Muscle layer of colon (tissue), 2 donors: Measurements from ENCODE around the gene KIF14.

ENCODE experiments used
- H3K27ac ChIP-seq: one replicate; pipeline ENCODE4 v1.7.0; 2013; ENCODE audit warnings: low read depth, mild to moderate bottlenecking, low read length, moderate library complexity
- H3K27me3 ChIP-seq, 2 donors: one replicate each; pipeline ENCODE4 v1.7.0; 2013; ENCODE audit warnings: low read length in 2 of 2, mild to moderate bottlenecking in 2 of 2; ENCODE audit not compliant: insufficient read depth in 2 of 2, control insufficient read depth in 1 of 2
- H3K36me3 ChIP-seq: one replicate; pipeline ENCODE4 v1.7.0; 2013; ENCODE audit warnings: mild to moderate bottlenecking, low read length; ENCODE audit not compliant: insufficient read depth
- H3K4me1 ChIP-seq: one replicate; pipeline ENCODE4 v1.7.0; 2013; ENCODE audit warnings: mild to moderate bottlenecking, low read length; ENCODE audit not compliant: insufficient read depth
- H3K4me3 ChIP-seq, 2 donors: one replicate each; pipeline ENCODE4 v1.7.0; 2013; ENCODE audit warnings: low read length in 2 of 2, low read depth in 1 of 2, mild to moderate bottlenecking in 1 of 2, moderate library complexity in 1 of 2
- H3K9ac ChIP-seq: one replicate; pipeline ENCODE4 v1.7.0; 2013; ENCODE audit warnings: low read length
- H3K9me3 ChIP-seq: one replicate; pipeline ENCODE4 v1.7.0; 2013; ENCODE audit warnings: mild to moderate bottlenecking, low read length
- donor health status: abdominal sarcoma.
- donor health status: Adenocarcinoma of cecum.

Gene KIF14

DNA sequence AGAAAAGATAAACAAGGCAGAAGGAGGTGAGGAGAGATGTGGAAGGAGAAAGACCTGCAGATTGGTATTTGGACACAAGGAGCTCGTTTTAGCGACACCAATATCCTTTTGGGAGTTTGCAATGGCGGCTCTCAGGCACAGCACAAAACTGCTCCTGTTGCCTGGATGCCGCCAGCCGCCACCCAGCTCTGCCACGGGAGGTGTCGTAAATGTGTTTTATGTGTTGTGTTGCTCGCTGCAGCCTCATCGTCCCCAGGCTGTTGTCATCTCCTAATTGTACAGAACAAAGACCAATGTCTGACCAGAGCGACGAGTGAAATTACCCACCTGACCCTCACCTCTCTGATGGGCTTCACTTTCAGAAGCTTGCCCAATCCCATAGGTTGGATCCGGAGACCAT lies 114.1 kb downstream of the KIF14 start:
- no peaks in the 10 kb centered on the region for H3K27me3 ChIP-seq
- no peaks in the 10 kb centered on the region for H3K36me3 ChIP-seq
- H3K27ac ChIP-seq = no peak overlapping the region
- H3K9me3 ChIP-seq = no peaks in the 10 kb centered on the region
- H3K4me3 ChIP-seq = no peak overlapping the region
- H3K4me1 ChIP-seq = peaks cover 4% of the 10 kb centered on the region
- H3K9ac ChIP-seq = no peak overlapping the region

DNA sequence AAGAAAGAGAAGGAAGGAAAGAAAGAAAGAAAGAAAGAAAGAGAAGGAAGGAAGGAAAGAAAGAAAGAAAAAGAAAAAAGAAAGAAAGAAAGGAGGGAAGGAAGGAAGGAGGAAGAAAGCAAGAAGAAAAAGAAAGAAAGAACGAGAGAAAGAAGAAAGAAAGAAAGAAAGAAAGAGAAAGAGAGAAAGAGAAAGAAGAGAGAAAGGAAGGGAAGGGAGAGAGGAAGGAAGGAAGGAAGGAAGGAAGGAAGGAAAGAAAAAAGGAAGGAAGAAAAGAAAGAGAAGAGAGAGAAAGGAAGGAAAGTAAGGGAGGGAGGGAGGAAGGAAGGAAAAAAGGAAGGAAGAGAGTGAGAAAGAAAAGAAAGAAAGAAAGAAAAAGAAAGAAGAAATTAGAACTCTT lies 115.3 kb downstream of the KIF14 start:
- Histone ChIP-seq H3K9ac (no peak overlapping the region), H3K36me3 (no peaks in the 10 kb centered on the region), H3K27me3 (no peaks in the 10 kb centered on the region), H3K27ac (no peak overlapping the region), H3K4me1 (peaks cover 4% of the 10 kb centered on the region), H3K4me3 (no peak overlapping the region), H3K9me3 (no peaks in the 10 kb centered on the region)
